SHP77 (cell line): ENCODE results near the gene MARCHF6.
"Not testable (repeated sequence)": the region's sequence is repeated elsewhere in the genome, so short reads cannot be mapped to it uniquely, and the experiment has no call there.

Experiments
- DNase-seq, 2 experiments: peaks; one replicate each; lab custom pipeline; 2025; lab: John Stamatoyannopoulos, UW

Gene MARCHF6, protein sequence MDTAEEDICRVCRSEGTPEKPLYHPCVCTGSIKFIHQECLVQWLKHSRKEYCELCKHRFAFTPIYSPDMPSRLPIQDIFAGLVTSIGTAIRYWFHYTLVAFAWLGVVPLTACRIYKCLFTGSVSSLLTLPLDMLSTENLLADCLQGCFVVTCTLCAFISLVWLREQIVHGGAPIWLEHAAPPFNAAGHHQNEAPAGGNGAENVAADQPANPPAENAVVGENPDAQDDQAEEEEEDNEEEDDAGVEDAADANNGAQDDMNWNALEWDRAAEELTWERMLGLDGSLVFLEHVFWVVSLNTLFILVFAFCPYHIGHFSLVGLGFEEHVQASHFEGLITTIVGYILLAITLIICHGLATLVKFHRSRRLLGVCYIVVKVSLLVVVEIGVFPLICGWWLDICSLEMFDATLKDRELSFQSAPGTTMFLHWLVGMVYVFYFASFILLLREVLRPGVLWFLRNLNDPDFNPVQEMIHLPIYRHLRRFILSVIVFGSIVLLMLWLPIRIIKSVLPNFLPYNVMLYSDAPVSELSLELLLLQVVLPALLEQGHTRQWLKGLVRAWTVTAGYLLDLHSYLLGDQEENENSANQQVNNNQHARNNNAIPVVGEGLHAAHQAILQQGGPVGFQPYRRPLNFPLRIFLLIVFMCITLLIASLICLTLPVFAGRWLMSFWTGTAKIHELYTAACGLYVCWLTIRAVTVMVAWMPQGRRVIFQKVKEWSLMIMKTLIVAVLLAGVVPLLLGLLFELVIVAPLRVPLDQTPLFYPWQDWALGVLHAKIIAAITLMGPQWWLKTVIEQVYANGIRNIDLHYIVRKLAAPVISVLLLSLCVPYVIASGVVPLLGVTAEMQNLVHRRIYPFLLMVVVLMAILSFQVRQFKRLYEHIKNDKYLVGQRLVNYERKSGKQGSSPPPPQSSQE

DNA sequence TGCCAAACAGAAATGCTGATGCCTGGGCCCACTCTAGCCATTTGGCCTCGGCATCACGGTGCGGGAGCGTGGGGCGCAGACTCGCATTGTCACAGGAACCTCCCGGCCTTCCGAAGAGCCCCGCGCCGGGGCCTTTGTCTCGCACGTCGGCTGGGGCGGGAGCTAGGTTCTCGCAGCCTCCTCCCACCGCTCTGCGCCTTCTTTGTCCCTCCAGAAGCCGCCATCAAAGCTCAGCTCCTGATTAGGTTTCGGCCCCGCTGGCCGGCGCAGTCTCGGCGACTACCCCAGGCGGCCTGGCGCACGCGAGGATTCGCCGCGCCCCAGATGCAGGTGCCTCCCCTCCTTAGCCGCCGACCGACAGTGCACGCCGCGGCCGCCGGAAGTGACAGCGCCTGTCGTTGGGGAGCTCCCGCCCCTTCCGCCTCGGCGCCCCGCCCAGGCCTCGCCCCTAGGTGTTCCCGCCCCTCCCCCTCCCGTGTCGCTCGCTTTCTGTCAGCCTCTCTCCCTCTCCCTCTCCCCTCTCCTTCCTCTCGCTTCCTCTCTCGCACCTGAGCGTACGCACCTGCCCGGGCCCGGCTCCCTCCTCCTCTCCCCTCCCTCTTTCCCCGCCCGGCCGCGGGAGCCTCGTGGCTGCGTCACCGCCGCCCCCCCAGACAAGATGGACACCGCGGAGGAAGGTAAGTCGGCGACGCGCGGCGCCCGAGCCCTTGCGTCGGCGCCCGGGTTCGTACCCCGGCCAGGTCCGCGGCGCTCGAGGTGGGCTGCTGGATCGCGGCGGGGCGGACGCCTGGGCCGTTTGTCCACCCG is at the start of gene MARCHF6:
MARCHF6 (plus strand) TSS at position 455 of the 807 bp plus-strand sequence; CDS start at position 659, 204 bp downstream.
- DNase-seq = peak; percentile 96 to 97

- DNase-seq = no peak
Measured at GRCh38 chr5:10303699-10304170, 49.8 kb upstream of the MARCHF6 start.

DNA sequence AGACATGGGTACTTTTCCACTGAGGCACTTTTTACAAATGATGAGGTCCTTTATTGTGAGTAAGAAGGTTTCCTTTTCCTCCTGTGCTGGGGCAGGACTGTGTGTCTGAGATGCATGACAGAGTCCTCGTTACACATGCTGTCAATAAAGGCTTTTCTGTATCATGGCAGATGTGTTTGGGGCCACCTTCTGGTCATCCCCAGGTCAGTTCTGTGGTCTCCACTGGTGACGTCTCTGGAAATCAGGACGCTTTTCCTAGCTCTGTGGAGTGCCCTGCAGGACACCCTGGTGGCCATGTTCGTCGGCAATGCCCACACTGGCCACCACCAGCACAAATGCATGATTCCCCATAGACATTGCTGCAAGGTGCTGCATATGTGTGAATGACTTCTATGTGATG is 48.6 kb upstream of the MARCHF6 start:
- peak; percentile 28 to 44 for DNase-seq

DNA sequence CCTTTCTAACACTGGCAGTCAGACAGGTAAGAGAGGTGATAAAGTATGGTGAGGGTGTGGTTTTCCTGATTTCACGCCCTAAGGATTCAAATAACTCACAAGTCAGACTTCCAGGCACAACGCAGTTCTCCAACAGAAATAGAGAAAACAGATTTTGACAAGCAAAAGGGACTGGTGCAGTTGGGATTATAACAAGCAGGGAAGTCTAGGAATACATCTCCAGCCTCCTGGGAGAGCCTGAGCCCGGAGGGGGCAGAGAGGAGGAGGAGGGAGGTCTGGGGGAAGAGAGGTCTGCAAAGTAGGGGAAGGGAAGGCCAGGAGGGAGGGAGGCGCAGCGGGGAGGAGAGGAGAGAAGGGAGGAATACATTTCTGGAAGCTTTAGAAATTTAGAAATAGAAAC is 47.4 kb upstream of the MARCHF6 start:
- DNase-seq = no peak

- no peak for DNase-seq
Measured at GRCh38 chr5:10306806-10307205, 46.7 kb upstream of the MARCHF6 start.

DNA sequence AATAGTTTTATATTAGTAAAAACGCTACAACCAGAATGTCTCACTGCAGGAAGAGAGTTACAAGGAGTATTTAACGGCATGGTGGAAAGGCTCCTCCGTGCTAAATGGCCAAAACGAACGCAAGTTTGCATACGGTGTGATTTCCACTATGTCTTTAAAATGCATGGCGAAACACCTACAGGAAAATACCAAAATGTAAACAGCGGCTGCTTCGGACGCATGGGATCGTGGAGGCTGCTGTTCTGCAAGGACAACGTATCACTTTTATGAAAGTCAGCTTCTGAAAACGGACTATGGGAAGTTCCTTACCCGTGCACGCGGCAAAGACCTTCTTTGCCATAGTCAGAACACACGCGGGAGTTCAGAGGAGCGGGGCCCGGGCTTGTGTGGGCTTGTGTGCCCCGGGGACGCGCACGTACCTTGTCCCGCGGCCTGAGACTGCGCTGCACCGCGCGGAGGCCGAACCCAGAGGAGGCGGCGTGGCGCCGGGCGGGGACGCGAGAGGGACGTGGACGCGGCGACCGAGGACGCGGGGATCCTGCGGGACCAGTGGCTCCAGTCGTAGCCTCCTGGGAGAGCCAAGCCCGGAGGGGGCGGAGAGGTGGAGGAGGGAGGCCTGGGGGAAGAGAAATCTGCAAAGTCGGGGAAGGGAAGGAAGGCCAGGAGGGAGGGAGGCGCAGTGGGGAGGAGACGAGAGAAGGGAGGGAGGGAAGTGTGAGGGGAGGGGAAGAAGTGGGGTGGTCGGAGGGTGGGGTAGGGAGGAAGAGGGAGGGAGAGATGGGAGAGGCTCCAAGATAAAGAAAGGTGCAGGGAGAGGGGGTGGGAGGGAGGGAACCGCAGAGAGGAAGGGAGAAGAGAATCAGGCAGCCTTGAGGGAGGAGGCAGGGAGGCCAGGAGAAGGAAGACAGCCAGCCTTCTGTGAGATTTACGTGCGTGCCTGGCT is 46.0 kb upstream of the MARCHF6 start, which contains the start of gene CMBL:
CMBL (minus strand) TSS at position 697 of the 943 bp plus-strand sequence. CDS start 17,140 bp downstream, outside the sequence.
- no peak for DNase-seq

DNA sequence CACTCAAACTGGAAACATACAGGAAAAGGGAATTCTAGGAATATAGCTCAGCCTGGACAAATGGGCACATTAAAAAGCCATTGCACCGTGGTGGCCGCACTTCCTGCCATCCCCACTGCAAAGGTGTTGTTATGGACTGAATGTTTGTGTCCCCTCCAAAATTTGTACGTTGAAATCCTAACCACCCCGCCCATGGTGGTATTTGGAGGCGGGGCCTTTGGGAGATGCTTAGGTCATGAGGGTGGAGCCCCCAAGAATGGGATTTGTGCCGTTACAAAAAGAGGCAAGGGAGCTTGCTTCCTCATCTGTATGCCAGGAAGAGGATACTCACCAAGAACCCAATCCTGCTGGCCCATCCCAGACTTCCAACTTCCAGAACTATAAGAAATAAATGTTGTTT is 44.7 kb upstream of the MARCHF6 start:
- no peak for DNase-seq

DNA sequence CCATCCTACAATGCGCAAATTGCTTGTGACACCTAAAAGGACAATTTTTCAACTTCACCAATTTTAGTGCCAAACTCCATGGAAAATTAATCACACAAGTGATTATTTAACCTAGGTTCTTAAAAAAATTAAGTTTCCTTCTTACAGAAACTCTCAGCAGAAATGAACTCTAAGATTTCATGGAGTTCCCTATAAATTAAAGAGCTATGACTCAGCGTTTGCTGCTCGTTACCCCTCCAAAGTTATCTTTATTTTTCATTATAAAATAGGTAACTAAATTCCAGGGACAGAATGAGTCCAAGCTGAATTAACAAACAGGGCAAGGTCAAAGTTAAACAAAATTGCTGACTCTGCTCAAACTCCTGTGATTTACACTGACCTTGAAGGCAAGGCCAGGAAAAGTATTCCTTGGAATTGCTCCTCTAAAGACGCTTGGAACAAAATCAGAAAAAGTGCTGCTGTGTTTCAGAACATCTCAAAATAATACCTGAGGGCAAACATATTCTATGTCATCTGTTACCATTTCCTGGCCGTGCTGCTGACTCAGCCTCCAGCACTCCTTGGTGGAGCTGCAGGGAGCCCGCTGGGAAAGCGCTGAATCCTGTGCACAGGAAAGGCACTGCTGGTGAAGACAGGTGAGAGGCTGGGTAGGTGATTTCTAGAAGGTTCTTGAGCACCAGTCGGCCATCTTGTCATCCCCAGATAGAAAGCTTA is 43.3 kb upstream of the MARCHF6 start:
- DNase-seq = peak in 1 of 2 experiments; percentile 32

DNA sequence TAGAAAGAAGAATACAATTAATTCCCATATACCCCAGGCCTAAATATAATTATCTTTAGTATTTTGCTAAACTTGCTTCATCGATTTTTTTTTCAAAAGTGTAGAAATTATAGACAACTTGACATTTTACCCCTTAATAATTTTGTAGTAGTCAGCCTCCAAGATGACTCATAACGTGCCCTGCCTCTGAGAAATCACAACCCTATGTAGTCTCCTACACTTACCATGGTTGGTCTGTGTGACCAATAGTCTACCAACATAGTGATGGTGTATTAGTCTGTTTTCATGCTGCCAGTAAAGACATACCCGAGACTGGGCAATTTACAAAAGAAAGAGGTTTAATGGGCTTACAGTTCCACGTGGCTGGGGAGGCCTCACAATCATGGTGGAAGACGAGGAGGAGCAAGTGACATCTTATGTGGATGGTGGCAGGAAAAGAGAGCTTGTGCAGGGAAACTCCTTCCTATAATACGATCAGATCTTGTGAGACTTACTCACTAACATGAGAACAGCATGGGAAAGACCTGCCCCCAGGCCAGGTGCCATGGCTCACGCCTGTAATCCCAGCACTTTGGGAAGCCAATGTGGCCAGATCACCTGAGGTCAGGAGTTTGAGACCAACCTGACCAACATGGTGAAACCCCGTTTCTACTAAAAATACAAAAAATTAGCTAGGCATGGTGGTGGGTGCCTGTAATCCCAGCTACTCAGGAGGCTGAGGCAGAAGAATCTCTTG is 42.5 kb upstream of the MARCHF6 start:
- DNase-seq = not testable (repeated sequence)

GRCh38 chr5:10311595-10312425 is 41.7 kb upstream of the MARCHF6 start:
- no peak for DNase-seq

- no peak for DNase-seq
Measured at GRCh38 chr5:10315201-10315600, 38.3 kb upstream of the MARCHF6 start.

DNA sequence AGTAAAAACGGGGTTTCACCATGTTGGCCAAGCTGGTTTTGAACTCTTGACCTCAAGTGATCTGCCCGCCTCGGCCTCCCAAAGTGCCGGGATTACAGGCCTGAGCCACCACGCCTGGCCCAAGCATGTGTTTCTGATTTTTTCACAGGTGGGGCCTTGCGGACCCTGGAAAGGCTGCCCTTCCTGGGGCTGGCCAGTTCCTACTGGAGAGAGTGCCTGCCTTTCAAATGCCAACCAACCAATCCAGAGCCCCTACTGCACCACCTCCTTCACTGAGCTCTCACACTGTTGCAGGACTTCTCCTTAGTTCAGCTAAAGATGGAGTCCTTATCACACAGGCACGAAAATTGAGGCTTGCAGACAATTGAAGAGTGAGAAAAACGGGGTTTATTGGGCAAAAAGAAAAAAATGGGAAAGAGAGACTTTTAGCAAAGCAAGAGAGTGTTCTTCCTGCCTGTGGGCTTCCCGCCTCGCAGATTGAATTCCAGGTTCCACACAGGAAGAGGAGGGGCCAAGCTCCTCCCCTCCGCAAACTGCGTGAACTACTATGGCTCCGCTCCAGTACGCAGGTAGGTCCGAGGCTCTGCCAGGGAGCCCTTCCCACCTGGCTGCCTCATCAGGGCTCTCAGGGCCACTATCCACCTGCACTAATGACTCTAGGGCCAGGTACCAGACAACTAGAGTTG is 37.5 kb upstream of the MARCHF6 start:
- DNase-seq = no peak

DNA sequence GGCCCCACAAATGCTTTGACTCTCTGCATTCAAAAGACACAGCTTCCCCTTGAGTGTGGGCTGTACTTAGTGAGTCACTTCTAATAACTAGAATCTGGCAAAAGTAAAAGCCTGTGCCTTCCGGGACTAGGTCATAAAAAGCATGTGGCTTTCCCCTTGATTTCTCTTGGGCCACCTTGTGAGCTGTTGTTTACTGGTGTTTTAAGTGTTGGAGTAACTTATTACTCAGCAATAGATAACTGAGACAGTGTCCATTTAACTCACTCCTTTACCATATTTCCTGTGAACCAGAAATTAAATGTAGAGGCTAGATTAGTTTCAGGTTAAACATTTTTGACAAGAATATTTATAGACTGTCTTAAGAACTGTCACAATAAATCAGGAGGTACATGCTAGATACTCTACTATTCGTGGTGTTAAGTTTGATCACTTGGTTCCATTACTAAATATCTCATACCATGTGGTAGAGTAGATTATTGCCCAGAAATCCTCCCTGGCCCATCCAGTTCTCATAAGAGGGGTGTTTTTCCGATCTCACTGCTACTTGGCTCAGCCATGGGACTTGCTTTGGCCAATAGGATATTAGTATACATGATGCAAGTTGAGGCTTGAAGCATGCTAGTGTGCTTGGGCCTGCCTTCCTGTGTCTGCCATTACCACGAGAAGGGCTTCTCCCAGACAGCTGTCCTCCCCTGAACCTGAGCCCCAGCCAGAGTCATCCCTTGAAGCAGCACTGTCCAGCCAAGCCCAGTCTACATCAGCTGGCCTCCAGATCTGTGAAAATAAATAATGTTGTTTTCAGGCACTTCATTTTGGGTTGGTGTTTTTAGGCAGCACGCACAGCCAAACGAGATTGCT is 35.4 kb upstream of the MARCHF6 start:
- no peak for DNase-seq

DNA sequence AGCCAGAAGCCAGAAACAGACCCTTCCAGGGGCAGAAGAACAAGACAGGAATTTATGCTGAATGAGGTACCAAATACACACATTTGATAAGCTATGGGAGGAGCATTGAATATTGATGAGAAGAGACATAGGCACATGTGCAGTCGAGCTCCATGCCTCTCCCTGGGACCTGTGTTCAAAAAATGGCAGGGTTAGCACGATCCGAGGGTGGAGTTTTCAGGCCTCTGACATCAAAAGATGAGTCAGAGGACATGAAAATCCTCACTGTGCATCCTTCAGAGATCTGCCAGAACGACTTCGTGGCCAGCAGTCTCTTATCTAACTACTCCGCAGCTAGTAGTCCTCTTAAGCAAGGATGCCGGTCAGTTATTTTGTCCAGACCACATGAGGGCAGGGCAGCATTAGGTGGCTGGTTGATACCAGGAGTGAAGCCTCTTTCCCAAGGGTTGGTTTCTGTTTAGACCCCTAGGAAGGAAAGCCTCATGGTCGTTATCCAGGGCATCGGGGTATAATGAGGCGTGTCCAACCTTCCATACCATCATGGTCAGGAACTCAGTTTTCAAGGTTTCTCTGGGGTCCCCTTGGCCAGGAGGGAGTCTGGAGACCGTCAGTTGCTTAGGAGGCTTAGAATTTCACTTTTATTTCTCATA is 34.2 kb upstream of the MARCHF6 start:
- DNase-seq = no peak

DNA sequence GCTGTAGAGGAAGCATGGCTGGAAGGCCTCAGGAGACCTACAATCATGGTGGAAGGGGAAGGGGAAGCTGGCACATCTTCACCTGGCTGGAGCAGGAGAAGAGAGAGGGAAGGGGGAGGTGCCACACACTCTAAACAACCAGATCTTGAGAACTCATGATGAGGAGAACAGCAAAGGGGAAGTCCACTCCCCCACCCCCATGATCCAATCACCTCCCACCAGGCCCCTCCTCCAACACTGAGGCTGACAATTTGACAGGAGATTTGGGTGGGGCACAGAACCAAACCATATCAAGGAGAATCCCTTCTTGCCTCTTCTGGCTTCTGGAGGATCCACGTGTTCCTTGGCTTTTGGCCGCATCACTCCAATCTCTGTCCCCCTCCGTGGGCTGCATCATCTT is 32.7 kb upstream of the MARCHF6 start:
- DNase-seq = no peak

DNA sequence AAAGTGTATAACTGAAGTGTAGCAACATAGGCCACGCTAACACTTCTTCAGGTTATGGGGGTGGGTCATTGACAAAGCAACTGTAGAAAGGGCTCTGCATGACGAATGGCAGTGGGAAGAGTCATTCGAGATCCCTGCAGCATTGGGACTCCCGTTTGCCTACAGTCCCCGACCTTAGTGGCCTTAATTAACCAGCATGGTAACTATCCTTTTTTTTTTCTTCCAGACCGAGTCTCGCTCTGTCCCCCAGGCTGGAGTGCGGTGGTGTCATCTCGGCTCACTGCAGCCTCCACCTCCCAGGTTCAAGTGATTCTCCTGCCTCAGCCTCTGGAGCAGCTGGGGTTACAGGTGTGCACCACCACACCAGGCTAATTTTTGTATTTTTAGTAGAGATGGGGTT is 31.6 kb upstream of the MARCHF6 start:
- DNase-seq = no peak
